GM08714 (cell line): ENCODE data around the gene SEMA4B.
A peak's percentile ranks its signal among the peaks of the same experiment; 100 is the strongest.
"Not testable (repeated sequence)": the region's sequence is repeated elsewhere in the genome, so short reads cannot be mapped to it uniquely, and the experiment has no call there.

Experiments
- H3K4me3 ChIP-seq: fragments of 200-500 bp; sonication (Bioruptor generic); 2 replicates; pipeline ENCODE4 v1.5.1; 2014; ENCODE audit warnings: mild to moderate bottlenecking, low read length, inconsistent platforms
- ZNF274 ChIP-seq: IDR thresholded peaks from 2 replicates; pipeline ENCODE4 v1.6.1; 2012; ENCODE audit warnings: mild to moderate bottlenecking, low read depth, low read length

The SEMA4B gene, protein sequence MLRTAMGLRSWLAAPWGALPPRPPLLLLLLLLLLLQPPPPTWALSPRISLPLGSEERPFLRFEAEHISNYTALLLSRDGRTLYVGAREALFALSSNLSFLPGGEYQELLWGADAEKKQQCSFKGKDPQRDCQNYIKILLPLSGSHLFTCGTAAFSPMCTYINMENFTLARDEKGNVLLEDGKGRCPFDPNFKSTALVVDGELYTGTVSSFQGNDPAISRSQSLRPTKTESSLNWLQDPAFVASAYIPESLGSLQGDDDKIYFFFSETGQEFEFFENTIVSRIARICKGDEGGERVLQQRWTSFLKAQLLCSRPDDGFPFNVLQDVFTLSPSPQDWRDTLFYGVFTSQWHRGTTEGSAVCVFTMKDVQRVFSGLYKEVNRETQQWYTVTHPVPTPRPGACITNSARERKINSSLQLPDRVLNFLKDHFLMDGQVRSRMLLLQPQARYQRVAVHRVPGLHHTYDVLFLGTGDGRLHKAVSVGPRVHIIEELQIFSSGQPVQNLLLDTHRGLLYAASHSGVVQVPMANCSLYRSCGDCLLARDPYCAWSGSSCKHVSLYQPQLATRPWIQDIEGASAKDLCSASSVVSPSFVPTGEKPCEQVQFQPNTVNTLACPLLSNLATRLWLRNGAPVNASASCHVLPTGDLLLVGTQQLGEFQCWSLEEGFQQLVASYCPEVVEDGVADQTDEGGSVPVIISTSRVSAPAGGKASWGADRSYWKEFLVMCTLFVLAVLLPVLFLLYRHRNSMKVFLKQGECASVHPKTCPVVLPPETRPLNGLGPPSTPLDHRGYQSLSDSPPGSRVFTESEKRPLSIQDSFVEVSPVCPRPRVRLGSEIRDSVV

DNA sequence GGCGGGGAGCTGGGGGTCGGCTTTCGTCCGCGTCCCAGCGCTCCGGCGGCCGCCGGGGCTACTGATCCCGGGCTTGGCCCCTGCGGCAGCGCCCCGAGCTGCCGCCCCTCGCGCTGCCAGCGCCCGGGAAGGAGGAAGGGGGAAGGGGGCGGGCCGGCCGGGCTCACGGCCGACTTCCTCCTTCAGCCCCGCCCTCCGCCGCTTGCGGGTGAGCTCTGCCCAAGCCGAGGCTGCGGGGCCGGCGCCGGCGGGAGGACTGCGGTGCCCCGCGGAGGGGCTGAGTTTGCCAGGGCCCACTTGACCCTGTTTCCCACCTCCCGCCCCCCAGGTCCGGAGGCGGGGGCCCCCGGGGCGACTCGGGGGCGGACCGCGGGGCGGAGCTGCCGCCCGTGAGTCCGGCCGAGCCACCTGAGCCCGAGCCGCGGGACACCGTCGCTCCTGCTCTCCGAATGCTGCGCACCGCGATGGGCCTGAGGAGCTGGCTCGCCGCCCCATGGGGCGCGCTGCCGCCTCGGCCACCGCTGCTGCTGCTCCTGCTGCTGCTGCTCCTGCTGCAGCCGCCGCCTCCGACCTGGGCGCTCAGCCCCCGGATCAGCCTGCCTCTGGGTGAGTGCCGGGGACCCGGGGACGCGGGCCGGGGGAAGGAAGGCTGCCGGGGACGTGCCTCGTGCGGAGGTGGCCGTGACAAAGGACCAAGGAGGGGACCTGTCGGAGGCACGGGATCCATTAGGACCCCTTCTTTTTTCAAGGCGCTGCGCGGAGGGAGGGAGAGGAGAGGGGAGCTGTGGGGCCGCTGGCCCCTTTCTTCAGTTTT, at the start of gene SEMA4B:
SEMA4B (plus strand) TSS at position 201 of the 814 bp plus-strand sequence; CDS start at position 450, 249 bp downstream.
- H3K4me3 ChIP-seq, result peak within 1 kb of the TSS; percentile 73
- no peak for TF ChIP-seq ZNF274

DNA sequence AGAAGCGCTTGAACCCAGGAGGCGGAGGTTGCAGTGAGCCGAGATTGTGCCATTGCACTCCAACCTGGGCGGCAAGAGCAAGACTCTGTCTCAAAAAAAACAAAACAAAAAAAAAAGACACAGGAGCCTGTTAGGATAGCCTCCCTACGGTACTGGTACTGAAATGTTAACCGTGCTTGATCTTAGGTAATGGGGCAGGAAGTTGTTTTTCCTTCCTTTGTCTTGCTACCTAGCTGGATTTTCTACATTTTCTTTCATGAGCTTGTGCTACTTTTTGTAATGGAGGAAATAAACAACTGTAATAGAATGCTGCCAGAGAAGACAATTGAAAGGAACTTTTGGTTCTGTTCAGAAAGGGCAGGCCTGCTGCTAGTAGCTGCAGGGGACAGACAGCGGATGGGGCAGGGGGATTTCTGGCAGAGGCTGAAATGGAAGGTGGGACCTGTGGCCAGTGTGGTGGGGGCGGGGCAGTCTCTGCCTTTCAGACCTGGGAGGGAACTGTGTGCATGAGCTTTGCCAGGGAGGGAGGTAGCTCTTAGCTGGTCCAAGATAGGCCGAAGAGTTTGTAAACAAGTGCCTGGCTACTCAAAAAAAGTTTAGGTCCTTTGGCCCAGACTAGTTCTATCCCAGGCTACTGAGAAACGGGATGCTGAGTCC, 49.0 kb upstream of the SEMA4B start:
- TF ChIP-seq ZNF274, result no peak
- H3K4me3 ChIP-seq, result no peak overlapping the region

DNA sequence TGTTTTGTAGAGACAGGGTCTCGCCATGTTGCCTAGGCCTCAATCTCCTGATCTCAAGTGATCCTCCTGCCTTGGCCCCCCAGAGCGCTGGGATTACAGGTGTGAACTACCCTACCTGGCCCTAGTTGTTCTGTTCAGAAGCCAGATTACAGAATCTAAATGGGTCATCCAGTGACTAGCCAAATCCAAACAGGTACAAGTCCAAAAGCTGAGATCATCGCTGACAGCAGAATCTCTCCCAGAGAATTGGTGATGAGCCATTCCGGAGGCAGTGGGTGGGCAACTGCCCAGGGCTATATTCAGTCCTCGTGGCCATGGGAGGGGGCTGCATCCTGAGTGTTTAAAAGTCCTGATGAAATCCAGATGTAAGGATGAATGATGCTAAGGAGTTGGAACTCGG, 47.5 kb upstream of the SEMA4B start:
- no peak overlapping the region for H3K4me3 ChIP-seq
- TF ChIP-seq ZNF274, result no peak

DNA sequence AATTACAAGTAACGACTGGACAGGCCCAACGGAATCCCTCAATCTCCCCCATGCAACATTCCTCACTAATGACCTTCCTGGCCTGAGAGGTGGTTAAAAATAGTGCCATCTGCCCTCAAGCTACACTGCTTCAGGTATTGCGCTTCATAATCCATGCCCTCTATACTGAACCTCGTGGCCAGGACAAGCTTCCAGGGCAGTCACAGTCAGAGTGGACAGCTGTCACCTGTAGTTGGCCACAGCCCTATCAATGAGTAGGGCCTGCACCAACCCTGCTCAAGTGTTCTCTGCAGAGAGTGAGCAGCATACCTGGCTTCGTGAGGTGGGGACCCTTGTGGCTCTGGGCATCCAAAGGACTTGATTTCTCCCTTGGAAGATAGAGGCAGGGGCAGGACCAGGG, 46.9 kb upstream of the SEMA4B start:
- no peak overlapping the region for H3K4me3 ChIP-seq
- TF ChIP-seq ZNF274, result no peak

DNA sequence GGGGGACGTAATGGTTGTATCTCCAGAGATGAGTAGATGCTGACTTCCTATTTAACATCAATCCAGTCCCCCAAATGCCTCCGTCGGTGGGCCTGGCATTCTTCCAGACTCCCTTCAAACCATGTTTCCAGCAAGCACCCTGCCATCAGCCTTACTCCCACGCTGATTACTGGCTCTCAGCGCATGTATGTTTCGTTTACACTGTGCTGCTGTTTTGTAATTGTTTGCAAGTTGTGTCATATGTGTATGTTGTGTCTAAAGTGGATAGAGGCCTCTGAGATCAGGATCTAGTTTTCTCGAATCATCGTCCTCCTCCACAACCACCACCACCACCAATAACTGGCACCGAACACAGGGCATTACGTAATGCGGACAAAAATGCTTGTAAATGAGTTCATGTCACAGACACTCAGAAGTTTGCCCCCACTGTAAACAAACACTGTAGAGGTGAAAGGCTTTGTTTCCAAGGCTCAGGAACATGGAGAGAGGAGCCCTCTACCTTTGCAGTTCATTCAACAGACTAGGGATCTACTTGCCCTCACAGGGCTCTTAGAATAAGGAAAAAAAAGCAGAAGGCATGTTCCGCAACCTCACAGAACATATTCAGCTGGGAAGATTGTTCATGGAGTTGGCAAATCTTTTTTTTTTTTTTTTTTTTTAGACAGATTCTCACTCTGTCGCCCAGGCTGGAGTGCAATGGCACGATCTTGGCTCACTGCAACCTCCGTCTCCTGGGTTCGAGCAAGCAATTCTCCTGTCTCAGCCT, 46.1 kb upstream of the SEMA4B start:
- TF ChIP-seq ZNF274, result no peak

DNA sequence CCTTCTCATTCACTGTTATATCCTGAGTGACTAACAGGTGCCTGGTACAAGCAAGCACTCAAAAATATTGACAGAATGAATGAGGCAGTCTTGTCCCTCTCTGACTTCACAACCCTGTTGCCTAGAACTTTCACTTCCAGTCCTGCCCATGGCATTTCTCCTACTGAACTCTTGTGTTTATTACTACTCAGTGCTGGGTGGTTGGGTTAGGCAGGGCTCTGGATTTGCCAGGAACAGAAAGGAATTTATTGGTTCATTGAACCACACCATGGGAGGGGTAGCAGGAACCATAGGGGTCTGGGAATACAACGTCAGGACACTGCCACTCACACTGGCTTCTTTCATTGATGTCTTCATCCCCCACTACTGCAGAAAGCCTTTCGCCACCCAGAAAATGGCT, 41.9 kb upstream of the SEMA4B start:
- no peak overlapping the region for H3K4me3 ChIP-seq
- no peak for TF ChIP-seq ZNF274

More for the DNA sequence above, 46.1 kb upstream of the SEMA4B start:
- H3K4me3 ChIP-seq, result no peak overlapping the region

DNA sequence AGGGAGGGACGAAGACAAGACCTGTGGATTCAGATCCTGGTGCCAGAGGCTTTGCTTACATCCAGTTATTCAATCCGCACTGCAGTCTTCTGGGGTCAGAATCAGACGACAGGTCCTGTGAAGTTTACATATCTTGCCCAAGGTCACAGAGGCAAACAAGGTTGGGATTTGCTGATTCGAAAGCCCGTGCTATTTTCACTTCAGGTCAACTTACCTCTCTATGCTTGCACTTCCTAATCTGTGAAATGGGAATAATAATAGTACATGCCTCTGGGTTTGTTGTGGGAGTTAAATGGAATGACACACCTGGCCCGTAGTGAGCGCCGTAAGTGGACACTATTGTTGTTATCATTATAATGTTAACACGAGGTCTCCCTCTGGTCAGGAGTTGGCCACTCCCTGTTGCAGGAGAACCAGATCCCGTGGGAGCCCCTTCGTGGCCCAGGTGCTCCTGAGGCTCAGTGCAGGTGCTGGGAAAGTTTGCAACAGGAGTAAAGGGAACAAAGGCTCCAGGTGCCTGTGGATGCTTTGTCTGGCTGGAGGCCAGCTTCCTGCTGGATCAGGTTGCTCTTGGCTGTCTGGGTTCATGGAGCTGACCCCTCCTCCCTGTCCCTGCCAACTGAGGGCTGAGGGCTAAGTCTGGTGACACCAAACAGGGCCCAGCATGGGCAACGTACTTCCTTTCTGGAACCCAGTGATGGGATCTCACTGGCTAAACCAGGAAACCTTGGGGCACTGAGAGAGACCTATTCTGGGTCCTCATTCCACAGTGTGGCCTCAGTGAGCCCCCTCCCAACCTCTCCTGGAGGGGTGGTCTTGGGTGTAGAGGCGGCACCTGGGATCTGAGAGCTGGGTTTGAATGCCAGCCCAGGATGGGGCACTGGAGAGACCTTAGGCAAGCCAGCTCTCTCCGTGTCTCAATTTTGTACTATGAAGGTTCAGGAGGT, 40.1 kb upstream of the SEMA4B start:
- no peak for TF ChIP-seq ZNF274
- H3K4me3 ChIP-seq, result no peak overlapping the region

DNA sequence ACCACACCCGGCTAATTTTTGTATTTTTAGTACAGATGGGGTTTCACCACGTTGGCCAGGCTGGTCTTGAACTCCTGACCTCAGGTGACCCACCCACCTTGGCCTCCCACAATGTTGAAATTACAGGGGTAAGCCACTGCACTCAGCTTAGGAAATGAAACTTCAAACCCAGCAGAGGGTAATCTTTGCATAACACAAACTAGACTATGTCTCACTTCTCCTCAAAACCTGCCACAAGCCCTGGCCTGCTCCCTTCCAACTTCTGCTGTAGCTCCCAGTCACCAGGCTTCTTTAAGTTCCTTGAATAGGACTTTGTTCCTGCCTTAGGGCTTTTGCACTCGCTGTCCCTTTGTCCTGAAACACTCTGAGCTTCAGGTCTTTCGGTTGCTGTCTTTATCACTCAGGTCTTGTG, 39.2 kb upstream of the SEMA4B start:
- TF ChIP-seq ZNF274, result no peak

DNA sequence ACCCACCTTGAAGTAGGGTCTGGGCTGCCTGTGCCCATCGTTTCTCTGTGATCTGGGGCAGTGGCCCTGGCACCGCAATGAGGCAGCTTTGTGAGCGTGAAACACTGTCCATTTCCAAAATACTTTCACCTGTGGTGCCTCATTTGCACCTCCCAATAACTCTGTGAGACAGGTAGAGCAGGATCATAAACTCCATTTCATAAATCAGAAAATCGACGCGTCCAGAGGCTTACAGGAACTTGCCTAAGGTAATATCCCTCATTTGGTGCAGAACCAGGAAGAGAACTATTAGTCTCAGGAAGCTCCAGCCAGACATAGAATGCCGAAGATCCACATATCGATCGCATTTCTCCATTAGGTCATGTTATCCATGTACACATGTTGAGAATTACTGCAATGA, 38.2 kb upstream of the SEMA4B start:
- H3K4me3 ChIP-seq, result no peak overlapping the region
- TF ChIP-seq ZNF274, result no peak

More for the DNA sequence above, 39.2 kb upstream of the SEMA4B start:
- H3K4me3 ChIP-seq, result no peak overlapping the region

DNA sequence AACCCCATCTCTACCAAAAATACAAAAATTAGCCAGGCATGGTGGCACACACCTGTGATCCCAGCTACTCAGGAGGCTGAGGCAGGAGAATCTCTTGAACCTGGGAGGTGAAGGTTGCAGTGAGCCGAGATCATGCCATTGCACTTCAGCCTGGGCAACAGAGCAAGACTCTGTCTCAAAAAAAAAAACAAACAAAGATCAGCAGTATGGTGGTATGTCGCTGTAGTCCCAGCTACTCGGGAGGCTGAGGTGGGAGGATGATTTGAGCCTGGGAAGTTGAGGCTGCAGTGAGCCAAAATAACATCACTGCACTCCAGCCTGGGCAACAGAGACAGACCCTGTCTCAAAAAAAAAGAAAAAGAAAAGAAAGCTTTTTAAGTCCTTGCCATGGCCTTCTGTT, 36.9 kb upstream of the SEMA4B start:
- not testable (repeated sequence) for H3K4me3 ChIP-seq

DNA sequence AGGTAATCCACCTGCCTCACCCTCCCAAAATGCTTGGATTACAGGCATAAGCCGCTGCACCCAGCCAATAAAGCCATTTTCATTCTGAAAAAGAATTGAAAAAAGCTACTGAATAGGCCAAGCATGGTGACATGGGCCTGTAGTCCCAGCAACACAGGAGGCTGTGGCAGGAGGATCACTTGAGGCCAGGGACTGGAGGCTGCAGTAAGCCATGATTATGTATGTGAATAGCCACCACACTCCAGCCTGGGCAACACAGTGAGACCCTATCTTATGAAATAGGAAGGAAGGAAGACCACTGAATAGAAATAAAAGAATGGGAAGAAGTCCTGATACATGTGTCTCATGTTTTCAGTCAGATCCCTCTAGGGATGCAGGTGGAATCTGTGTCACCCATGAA, 36.0 kb upstream of the SEMA4B start:
- no peak for TF ChIP-seq ZNF274
- no peak overlapping the region for H3K4me3 ChIP-seq
